Effector CD4-positive, alpha-beta T cell (primary cell): ENCODE measurements around the gene APOBEC3B.
"Not testable (repeated sequence)": the region's sequence is repeated elsewhere in the genome, so short reads cannot be mapped to it uniquely, and the experiment has no call there.

Source experiments
- DNase-seq: peaks from one replicate; pipeline ENCODE4 v3.0.0-alpha.2; 2020

Gene APOBEC3B

DNA sequence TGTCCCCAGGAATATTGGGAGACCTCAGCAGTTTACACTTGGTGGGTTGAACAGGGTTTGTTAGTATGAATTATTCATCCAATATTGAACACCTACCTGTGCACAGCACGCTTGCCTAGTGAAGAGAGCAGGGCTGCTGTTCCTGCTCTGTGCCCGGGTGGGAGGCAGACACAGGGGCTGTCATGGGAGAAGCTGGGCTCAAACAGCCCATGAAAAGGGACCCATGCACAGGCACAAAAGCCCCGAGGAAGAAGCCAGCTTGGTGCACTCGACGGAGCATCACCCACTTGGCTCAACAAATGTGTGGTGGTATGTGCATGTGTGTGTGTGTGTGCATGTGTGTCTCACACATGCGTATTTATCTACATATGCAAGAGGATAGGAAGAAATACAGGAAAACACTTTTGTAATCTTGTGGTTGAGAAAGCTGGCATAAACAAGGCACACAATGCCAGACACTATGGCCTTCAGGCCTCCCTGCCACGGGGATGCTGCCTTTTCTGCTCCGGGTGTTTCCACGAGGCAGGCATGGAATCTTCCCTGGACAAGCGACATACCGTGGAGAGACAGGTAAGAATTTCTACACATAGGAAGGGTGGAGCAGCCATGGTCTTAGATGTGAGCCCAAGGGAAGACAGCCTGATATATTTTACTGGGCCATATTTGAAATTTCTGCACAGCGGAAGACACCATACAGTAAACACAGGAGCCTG, 29.7 kb upstream of the APOBEC3B start:
- DNase-seq, result no peak

GRCh38 chr22:38953091-38953490, 29.1 kb upstream of the APOBEC3B start:
- DNase-seq, result no peak

- no peak for DNase-seq
Measured at GRCh38 chr22:38953577-38954413, 28.4 kb upstream of the APOBEC3B start.

DNA sequence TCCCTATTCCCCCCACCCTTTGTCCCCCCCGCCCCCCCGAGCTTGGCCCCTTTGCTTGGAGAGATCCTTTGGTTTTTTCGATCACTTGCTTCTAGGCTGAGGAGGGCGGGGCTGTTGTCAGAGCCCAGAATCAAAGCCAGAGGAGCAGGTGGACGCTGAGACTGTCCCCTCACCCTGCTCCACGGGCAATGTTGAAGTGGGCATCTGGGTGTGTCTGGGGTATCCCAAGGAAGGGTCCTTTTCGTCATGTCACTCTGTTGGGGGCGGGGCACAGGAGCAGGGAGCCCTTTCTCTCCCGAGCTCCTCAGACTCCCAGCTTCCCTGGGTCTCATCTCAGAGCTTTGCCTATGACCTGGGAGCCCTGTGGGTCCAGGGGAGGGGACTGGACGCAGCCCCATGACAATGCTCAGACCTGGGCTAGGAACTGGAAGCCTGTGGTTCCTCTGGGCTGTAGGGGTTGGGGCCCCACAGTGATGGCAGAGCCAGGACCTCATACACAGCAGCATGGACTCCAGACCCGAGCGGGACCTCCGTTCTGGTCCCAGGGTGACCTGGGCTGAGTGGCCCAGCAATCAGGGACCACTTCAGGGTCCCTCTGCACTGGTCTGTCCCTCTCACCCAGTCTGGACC, 27.6 kb upstream of the APOBEC3B start:
- DNase-seq, result no peak

GRCh38 chr22:38955250-38955905, 26.8 kb upstream of the APOBEC3B start:
- DNase-seq, result no peak

- no peak for DNase-seq
Measured at GRCh38 chr22:38955926-38956325, 26.2 kb upstream of the APOBEC3B start.

DNA sequence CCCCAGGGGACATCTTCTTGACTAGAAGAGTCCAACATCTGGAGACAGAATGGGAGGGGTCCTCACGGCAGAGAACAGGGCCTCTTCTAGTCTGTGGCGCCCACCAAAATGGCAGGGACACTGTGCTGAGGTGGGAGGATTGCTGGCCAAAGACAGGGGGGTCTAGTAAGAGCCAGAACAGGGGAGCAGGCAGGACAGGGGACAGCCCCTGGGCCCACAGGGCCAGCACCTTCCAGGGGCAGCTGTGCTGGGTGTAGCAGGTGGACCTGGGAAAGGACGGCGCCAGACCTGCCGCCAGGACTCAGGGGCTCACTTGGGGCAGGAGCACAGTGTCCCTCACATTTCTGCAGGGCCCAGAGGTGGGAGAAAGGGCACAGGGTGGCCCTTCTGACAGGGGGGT, 25.6 kb upstream of the APOBEC3B start:
- DNase-seq, result no peak

DNA sequence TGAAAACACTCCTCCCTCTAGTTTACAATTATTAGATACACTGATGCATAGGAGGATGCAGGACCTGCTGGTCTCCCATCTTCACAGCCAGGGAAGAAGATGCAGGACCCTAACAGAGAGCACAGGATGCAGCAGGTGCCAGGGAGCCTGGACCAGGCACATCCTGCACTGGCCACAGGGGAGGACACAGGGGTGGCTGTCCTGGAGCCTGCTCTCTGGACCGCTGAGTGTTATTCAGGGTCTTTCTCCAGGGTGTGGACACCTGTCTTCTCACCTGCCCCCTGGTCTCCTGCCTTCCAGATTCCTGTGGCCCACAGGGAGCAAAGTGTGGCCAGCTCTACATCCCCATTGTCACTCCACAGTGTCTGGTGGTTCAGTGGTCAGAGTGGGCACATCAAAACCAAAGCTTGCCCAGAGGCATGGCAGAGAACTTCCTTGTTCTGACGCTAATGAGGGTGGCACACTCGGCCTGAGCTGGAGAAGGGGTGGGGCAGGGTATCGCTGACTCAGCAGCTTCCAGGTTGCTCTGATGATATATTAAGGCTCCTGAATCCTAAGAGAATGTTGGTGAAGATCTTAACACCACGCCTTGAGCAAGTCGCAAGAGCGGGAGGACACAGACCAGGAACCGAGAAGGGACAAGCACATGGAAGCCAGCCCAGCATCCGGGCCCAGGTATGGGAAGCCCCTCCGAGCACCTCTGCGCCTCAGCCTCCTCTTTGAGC, 24.9 kb upstream of the APOBEC3B start, which contains the start of gene APOBEC3A:
Gene APOBEC3A, plus strand, starts transcription at position 564 of the 725 bp plus-strand sequence. Its CDS starts 83 bp downstream, at position 647.
- DNase-seq, result no peak

- no peak for DNase-seq
Measured at GRCh38 chr22:38957808-38958650, 24.1 kb upstream of the APOBEC3B start.

DNA sequence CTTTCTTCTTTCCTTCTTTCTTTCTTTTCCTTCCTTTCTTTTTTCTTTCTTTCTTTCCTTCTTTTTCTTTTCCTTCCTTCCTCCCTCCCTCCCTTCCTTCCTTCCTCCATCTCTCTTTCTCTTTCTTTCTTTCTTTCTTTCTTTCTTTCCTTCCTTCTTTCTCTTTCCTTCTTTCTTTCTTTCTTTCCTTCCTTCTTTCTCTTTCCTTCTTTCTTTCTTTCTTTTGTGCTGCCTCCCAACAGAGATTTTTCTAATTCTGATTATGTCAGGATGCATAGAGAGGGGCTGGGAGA, 23.6 kb upstream of the APOBEC3B start:
- not testable (repeated sequence) for DNase-seq

DNA sequence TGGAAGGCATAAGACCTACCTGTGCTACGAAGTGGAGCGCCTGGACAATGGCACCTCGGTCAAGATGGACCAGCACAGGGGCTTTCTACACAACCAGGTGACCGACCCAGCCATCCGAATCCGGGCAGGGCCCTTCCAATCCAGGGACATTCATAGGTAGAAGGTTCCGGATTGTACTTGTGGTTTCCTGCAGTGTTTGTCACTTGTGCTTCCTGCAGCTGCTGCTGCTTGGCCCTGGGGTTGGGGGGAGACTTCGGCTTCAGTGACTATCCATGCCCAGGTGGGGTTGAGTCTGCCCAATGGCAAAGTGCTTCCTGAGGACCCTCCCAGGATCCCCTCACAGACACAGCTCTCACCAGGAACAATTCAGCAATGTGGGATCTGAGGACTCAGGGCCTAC, 22.6 kb upstream of the APOBEC3B start:
- no peak for DNase-seq

DNA sequence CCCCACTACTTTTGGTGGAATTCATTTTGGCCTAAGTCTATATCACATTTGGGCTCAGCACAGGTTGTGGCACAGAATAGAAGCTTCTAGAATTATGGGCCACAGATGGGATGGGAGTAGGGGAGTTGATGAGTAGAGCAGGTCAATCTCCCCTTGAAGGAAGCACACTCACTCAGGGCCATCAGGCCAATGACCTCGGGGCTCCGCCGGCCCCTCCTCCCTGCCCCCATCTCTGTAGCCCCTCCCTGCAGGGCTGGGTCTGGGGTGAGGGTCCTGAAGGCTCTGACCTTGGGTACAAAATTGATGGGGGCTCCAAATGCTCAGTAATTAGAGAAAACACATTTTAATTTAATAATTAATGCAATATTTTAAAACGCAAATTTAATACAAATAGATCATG, 21.5 kb upstream of the APOBEC3B start:
- not testable (repeated sequence) for DNase-seq

GRCh38 chr22:38963291-38963738, 18.8 kb upstream of the APOBEC3B start:
- not testable (repeated sequence) for DNase-seq

- DNase-seq, result no peak
Measured at GRCh38 chr22:38963872-38964271, 18.3 kb upstream of the APOBEC3B start.

DNA sequence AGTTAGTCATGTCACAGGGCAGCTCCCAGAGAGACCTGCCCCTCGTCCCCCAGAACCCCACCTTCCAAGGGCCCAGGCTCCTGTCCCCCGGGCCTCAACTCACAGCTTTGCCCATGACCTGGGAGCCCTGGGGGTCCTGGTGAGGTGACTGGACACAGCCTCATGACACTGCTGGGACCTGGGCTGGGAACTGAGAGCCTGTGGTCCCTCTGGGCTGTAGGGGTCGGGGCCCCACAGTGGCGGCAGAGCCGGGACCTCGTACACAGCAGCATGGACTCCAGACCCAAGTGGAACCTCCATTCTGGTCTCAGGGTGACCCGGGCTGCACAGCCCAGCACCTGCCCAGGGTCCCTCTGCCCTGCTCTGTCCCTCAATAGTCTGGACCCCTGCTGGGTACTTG, 17.8 kb upstream of the APOBEC3B start:
- DNase-seq, result no peak

GRCh38 chr22:38964989-38965388, 17.2 kb upstream of the APOBEC3B start:
- no peak for DNase-seq

DNA sequence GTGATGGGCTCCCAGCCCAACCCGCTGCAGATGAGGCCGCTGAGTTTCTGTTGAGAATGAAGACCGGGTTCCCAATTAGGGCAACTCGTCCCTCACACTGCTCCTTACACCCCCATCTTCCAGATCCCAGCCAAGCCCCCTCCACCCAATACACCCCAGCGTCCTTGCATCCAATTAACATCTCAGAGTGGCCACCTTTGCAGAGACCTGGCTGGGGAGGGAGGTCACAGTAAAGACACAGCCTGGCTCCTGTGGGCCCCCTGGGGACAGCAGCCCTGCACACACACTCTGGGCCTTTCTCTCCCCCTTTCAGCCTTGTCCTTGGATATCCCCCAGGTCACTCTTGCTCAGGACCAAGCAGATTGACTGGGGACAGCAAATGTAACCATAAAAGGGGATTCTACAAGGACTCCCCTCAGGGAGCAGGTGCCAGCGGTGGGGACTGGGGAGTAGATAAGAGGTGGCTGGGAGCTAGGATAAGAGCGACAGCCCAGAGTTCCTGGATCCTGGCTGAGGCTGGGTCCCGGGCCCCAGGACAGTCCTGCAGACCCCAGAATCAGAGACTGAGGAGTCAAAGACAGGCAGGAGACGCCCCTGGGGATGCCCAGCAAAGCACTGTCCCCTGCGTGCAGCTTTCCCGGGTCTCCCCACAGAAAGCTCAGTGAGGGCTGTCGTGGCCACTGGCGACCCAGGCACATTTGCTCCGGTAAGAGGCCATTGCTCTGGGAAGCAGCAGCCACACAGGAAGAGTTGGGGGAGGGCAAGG, 16.4 kb upstream of the APOBEC3B start:
- DNase-seq, result no peak

- no peak for DNase-seq
Measured at GRCh38 chr22:38966380-38966702, 15.8 kb upstream of the APOBEC3B start.

DNA sequence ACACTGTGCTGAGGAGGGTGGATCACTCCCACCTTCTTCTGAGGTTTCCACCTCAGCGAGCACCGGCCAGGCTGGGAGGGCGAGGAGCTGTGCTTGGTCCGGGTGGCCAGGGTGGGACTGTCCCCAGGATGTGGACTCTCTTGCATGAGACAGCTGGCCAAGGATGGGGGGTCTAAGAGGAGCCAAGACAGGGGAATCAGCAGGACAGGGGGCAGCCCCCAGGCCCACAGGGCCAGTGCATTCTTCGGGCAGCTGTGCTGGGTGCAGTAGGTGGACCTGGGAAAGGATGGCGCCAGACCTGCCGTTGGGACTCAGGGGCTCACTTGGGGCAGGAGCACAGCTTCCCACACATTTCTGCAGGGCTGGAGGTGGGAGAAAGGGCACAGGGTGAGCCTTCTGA, 15.2 kb upstream of the APOBEC3B start:
- DNase-seq, result no peak
